Esophagus muscularis mucosa (tissue), 4 donors: ENCODE data around the gene MATN3.

ENCODE experiments used
- EP300 ChIP-seq: sonication (generic); formaldehyde crosslinking; IDR thresholded peaks from one replicate; pipeline ENCODE4 v1.6.1; 2017; ENCODE audit warnings: antibody characterized with exemption
- POLR2A ChIP-seq: fragments of 450-650 bp; IDR thresholded peaks from one replicate; pipeline ENCODE4 v1.6.1; 2017; ENCODE audit warnings: antibody characterized with exemption, moderate library complexity, mild to moderate bottlenecking, low read depth
- POLR2AphosphoS5 ChIP-seq, 2 donors: sonication (generic); formaldehyde crosslinking; IDR thresholded peaks; one replicate each; pipeline ENCODE4 v1.6.1; 2017; ENCODE audit warnings: antibody characterized with exemption in 2 of 2
- TF ChIP-seq, protein P1 (sequence below), 3 experiments: fragments of 200-600 bp in 2 of 3; fragments of 450-650 bp in 1 of 3; sonication (generic) in 2 of 3; IDR thresholded peaks; one replicate each; pipeline ENCODE4 v1.5.1; 2017 to 2019; ENCODE audit warnings: antibody characterized with exemption in 3 of 3, mild to moderate bottlenecking in 2 of 3, moderate library complexity in 1 of 3

DNA sequence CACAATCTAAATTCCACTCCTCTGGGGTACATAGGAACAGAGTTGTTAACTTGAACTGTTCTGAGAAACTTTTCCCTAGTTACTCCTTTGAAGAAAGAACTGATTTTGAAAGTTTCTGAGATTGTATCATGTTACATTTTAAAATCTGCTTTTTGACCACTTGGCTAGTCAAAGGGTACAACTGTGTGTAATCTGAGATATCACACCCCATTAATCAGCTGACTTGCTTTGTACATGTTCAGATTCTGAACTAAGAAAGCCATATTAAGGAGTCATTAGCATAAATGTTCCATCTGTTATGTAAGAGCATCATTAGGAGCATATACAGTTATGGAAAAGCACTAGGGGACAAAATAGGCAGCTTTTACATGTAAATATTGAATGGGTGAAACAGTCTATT, 18.7 kb downstream of the MATN3 start:
- TF ChIP-seq POLR2AphosphoS5 (IDR thresholded peaks at IDR 0.05) (no peak), POLR2A (no peak), EP300 (no peak)
- TF ChIP-seq, protein P1, sequence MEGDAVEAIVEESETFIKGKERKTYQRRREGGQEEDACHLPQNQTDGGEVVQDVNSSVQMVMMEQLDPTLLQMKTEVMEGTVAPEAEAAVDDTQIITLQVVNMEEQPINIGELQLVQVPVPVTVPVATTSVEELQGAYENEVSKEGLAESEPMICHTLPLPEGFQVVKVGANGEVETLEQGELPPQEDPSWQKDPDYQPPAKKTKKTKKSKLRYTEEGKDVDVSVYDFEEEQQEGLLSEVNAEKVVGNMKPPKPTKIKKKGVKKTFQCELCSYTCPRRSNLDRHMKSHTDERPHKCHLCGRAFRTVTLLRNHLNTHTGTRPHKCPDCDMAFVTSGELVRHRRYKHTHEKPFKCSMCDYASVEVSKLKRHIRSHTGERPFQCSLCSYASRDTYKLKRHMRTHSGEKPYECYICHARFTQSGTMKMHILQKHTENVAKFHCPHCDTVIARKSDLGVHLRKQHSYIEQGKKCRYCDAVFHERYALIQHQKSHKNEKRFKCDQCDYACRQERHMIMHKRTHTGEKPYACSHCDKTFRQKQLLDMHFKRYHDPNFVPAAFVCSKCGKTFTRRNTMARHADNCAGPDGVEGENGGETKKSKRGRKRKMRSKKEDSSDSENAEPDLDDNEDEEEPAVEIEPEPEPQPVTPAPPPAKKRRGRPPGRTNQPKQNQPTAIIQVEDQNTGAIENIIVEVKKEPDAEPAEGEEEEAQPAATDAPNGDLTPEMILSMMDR (IDR thresholded peaks at IDR 0.05), result no peak
